ENCODE results near the gene TTC19. TPM values are rescaled to one million over a fixed set of nuclear protein-coding genes. Genes with fewer than 3 reads are reported as not detected.

The TTC19 gene
- total RNA-seq, 1 donor from 2014 or later = 21.9 TPM

- no peaks in the 10 kb centered on the region for H3K9me3 Mint-ChIP-seq (ENCODE audit: unreplicated experiment)
- Histone ChIP-seq H3K27me3 (ENCODE audit: insufficient read depth, low read length) (no peaks in the 10 kb centered on the region), H3K36me3 (ENCODE audit: insufficient read depth, low read length) (no peaks in the 10 kb centered on the region), H3K4me3 (ENCODE audit: insufficient read depth, low read depth, low read length) (no peak overlapping the region), H4K20me1 (ENCODE audit: insufficient read depth, low read length) (peaks cover 8% of the 10 kb centered on the region), H2AFZ (ENCODE audit: low read depth, low read length) (no peak overlapping the region), H3K79me2 (ENCODE audit: insufficient read depth, low read length) (peaks cover 81% of the 10 kb centered on the region), H3K4me2 (ENCODE audit: low read length) (peak overlapping the region; percentile 63), H3K9ac (ENCODE audit: low read length) (peak overlapping the region; percentile 60), H3K9me3 (ENCODE audit: insufficient read depth, low read depth, low read length) (no peaks in the 10 kb centered on the region), H3K4me1 (ENCODE audit: insufficient read depth, low read length) (peaks cover 48% of the 10 kb centered on the region), H3K27ac (ENCODE audit: low read depth, low read length) (peak overlapping the region; percentile 49)
- no peak for TF ChIP-seq EZH2 (IDR thresholded peaks at IDR 0.05; ENCODE audit: insufficient read depth, low read length)
- TF ChIP-seq CTCF (IDR thresholded peaks at IDR 0.05; ENCODE audit: insufficient read depth, low read depth, low read length) = no peak
- H3K36me3 Mint-ChIP-seq (ENCODE audit: low read depth, unreplicated experiment) = peaks cover 6% of the 10 kb centered on the region
- H3K27ac Mint-ChIP-seq (ENCODE audit: unreplicated experiment) = peak overlapping the region; percentile 41
- FAIRE-seq = no peak
- peaks cover 25% of the 10 kb centered on the region for H3K4me1 Mint-ChIP-seq (ENCODE audit: low read depth, unreplicated experiment)
- no peak overlapping the region for H3K4me3 Mint-ChIP-seq (ENCODE audit: unreplicated experiment)
- H3K27me3 Mint-ChIP-seq (ENCODE audit: low read depth, unreplicated experiment) = no peaks in the 10 kb centered on the region
- no peak for DNase-seq (ENCODE audit: low read depth)
These were observed 34.1 kb upstream of the TTC19 start for GRCh38 chr17:15965528-15965927.

GRCh38 chr17:15966183-15966878, 33.3 kb upstream of the TTC19 start:
- H3K4me2 ChIP-seq (ENCODE audit: low read length) = peak overlapping the region; percentile 63
- DNase-seq (ENCODE audit: low read depth) (no peak), FAIRE-seq (no peak)
- H3K4me3 ChIP-seq (ENCODE audit: insufficient read depth, low read depth, low read length) = no peak overlapping the region
- H3K36me3 ChIP-seq (ENCODE audit: insufficient read depth, low read length) = no peaks in the 10 kb centered on the region
- no peak for TF ChIP-seq CTCF (IDR thresholded peaks at IDR 0.05; ENCODE audit: insufficient read depth, low read depth, low read length)
- TF ChIP-seq EZH2 (IDR thresholded peaks at IDR 0.05; ENCODE audit: insufficient read depth, low read length) = no peak
- H2AFZ ChIP-seq (ENCODE audit: low read depth, low read length) = peak overlapping the region; percentile 68
- H3K9ac ChIP-seq (ENCODE audit: low read length) = peak overlapping the region; percentile 60
- peaks cover 87% of the 10 kb centered on the region for H3K79me2 ChIP-seq (ENCODE audit: insufficient read depth, low read length)
- H3K27me3 Mint-ChIP-seq (ENCODE audit: low read depth, unreplicated experiment) = no peaks in the 10 kb centered on the region
- H3K4me1 ChIP-seq (ENCODE audit: insufficient read depth, low read length) = peaks cover 48% of the 10 kb centered on the region
- peak overlapping the region; percentile 49 for H3K27ac ChIP-seq (ENCODE audit: low read depth, low read length)
- peaks cover 25% of the 10 kb centered on the region for H3K4me1 Mint-ChIP-seq (ENCODE audit: low read depth, unreplicated experiment)
- H3K4me3 Mint-ChIP-seq (ENCODE audit: unreplicated experiment) = peak overlapping the region; percentile 46
- peaks cover 8% of the 10 kb centered on the region for H4K20me1 ChIP-seq (ENCODE audit: insufficient read depth, low read length)
- H3K27ac Mint-ChIP-seq (ENCODE audit: unreplicated experiment) = peak overlapping the region; percentile 91
- no peaks in the 10 kb centered on the region for H3K27me3 ChIP-seq (ENCODE audit: insufficient read depth, low read length)
- H3K9me3 Mint-ChIP-seq (ENCODE audit: unreplicated experiment) = no peaks in the 10 kb centered on the region
- peaks cover 6% of the 10 kb centered on the region for H3K36me3 Mint-ChIP-seq (ENCODE audit: low read depth, unreplicated experiment)
- H3K9me3 ChIP-seq (ENCODE audit: insufficient read depth, low read depth, low read length) = no peaks in the 10 kb centered on the region

- H3K36me3 Mint-ChIP-seq (ENCODE audit: low read depth, unreplicated experiment) = peaks cover 6% of the 10 kb centered on the region
- H3K27me3 Mint-ChIP-seq (ENCODE audit: low read depth, unreplicated experiment) = no peaks in the 10 kb centered on the region
- no peaks in the 10 kb centered on the region for H3K36me3 ChIP-seq (ENCODE audit: insufficient read depth, low read length)
- peak overlapping the region; percentile 91 for H3K27ac Mint-ChIP-seq (ENCODE audit: unreplicated experiment)
- H3K9me3 ChIP-seq (ENCODE audit: insufficient read depth, low read depth, low read length) = no peaks in the 10 kb centered on the region
- H3K27ac ChIP-seq (ENCODE audit: low read depth, low read length) = peak overlapping the region; percentile 49
- peaks cover 9% of the 10 kb centered on the region for H4K20me1 ChIP-seq (ENCODE audit: insufficient read depth, low read length)
- DNase-seq (ENCODE audit: low read depth) = no peak
- peaks cover 48% of the 10 kb centered on the region for H3K4me1 ChIP-seq (ENCODE audit: insufficient read depth, low read length)
- H3K27me3 ChIP-seq (ENCODE audit: insufficient read depth, low read length) = no peaks in the 10 kb centered on the region
- peak overlapping the region; percentile 60 for H3K9ac ChIP-seq (ENCODE audit: low read length)
- TF ChIP-seq EZH2 (IDR thresholded peaks at IDR 0.05; ENCODE audit: insufficient read depth, low read length) = no peak
- no peak for TF ChIP-seq CTCF (IDR thresholded peaks at IDR 0.05; ENCODE audit: insufficient read depth, low read depth, low read length)
- H3K4me3 ChIP-seq (ENCODE audit: insufficient read depth, low read depth, low read length) = no peak overlapping the region
- peaks cover 86% of the 10 kb centered on the region for H3K79me2 ChIP-seq (ENCODE audit: insufficient read depth, low read length)
- peaks cover 25% of the 10 kb centered on the region for H3K4me1 Mint-ChIP-seq (ENCODE audit: low read depth, unreplicated experiment)
- H3K4me3 Mint-ChIP-seq (ENCODE audit: unreplicated experiment) = peak overlapping the region; percentile 46
- no peak for FAIRE-seq
- H3K4me2 ChIP-seq (ENCODE audit: low read length) = peak overlapping the region; percentile 63
- H3K9me3 Mint-ChIP-seq (ENCODE audit: unreplicated experiment) = no peaks in the 10 kb centered on the region
- H2AFZ ChIP-seq (ENCODE audit: low read depth, low read length) = peak overlapping the region; percentile 68
These were observed 32.8 kb upstream of the TTC19 start for GRCh38 chr17:15966879-15967248.
